CD14-positive monocyte (primary cell): ENCODE results near the gene JOSD2. TPM values are rescaled to one million over a fixed set of nuclear protein-coding genes. Genes with fewer than 3 reads are reported as not detected.

Source experiments
- DNase-seq, 3 donors: peaks; one replicate each; pipeline ENCODE4 v3.0.0-alpha.2; 2011 to 2022
- H2AFZ ChIP-seq: 2 replicates; pipeline ENCODE4 v1.6.0; 2012; ENCODE audit warnings: mild to moderate bottlenecking, low read depth, low read length, inconsistent platforms; ENCODE audit not compliant: insufficient read depth, poor library complexity, severe bottlenecking
- H3K27ac ChIP-seq, 2 donors: 1 replicate in 1 of 2; 2 replicates in 1 of 2; pipeline ENCODE4 v1.5.1; 2012 to 2013; ENCODE audit warnings: low read length in 2 of 2, control low read depth in 1 of 2, inconsistent platforms in 1 of 2, low read depth in 1 of 2, mild to moderate bottlenecking in 1 of 2
- H3K27me3 ChIP-seq, 2 donors: one replicate each; pipeline versions ENCODE4 v1.6.0 to v1.6.1; 2011 to 2013; ENCODE audit warnings: low read length in 2 of 2; ENCODE audit not compliant: control insufficient read depth in 2 of 2, insufficient read depth in 2 of 2
- H3K36me3 ChIP-seq, 2 donors: replicated peaks in 1 of 2; 1 replicate in 1 of 2; 2 replicates in 1 of 2; pipeline versions ENCODE4 v1.5.1 to v1.6.1; 2012 to 2013; ENCODE audit warnings: low read length in 2 of 2, control low read depth in 1 of 2, inconsistent platforms in 1 of 2, mild to moderate bottlenecking in 1 of 2; ENCODE audit not compliant: insufficient read depth in 2 of 2, control insufficient read depth in 1 of 2
- H3K4me1 ChIP-seq, 2 donors: 1 replicate in 1 of 2; 2 replicates in 1 of 2; pipeline versions ENCODE4 v1.5.1 to v1.6.1; 2012 to 2013; ENCODE audit warnings: low read length in 2 of 2, control low read depth in 1 of 2, inconsistent platforms in 1 of 2, mild to moderate bottlenecking in 1 of 2, moderate library complexity in 1 of 2; ENCODE audit not compliant: insufficient read depth in 2 of 2, control insufficient read depth in 1 of 2
- H3K4me2 ChIP-seq: replicated peaks from 2 replicates; pipeline ENCODE3; 2012; ENCODE audit warnings: low read length, moderate library complexity, mild to moderate bottlenecking; ENCODE audit not compliant: poor library complexity, severe bottlenecking; ENCODE audit errors: extremely low read depth
- H3K4me3 ChIP-seq, 3 experiments: fragments of 200-600 bp in 1 of 3; sonication (generic) in 1 of 3; replicated peaks in 1 of 3; 1 replicate in 2 of 3; 2 replicates in 1 of 3; pipeline ENCODE4 v1.5.1; 2011 to 2013; ENCODE audit warnings: low read length in 3 of 3, mild to moderate bottlenecking in 3 of 3, control low read depth in 2 of 3, low read depth in 2 of 3, inconsistent platforms in 1 of 3, moderate library complexity in 1 of 3
- H3K79me2 ChIP-seq: 2 replicates; pipeline ENCODE4 v1.6.0; 2012; ENCODE audit warnings: mild to moderate bottlenecking, control low read depth, inconsistent platforms, low read length, moderate library complexity; ENCODE audit not compliant: insufficient read depth
- H3K9ac ChIP-seq: 2 replicates; pipeline ENCODE4 v1.6.0; 2017; ENCODE audit warnings: low read length, mild to moderate bottlenecking; ENCODE audit not compliant: insufficient read depth, poor library complexity, severe bottlenecking
- H3K9me3 ChIP-seq, 2 donors: replicated peaks in 1 of 2; 1 replicate in 1 of 2; 2 replicates in 1 of 2; pipeline versions ENCODE4 v1.5.1 to v1.6.1; 2012 to 2013; ENCODE audit warnings: low read length in 2 of 2, control low read depth in 1 of 2; ENCODE audit not compliant: control insufficient read depth in 1 of 2, insufficient read depth in 1 of 2
- H4K20me1 ChIP-seq: 2 replicates; pipeline ENCODE4 v1.6.0; 2012; ENCODE audit warnings: mild to moderate bottlenecking, low read length, control low read depth, moderate library complexity; ENCODE audit not compliant: insufficient read depth
- H3K27ac Mint-ChIP-seq, 7 donors: one replicate each; pipeline ENCODE4 v1.8.0; 2020; ENCODE audit warnings: mild to moderate bottlenecking in 7 of 7, mixed read lengths in 7 of 7, moderate library complexity in 6 of 7, inconsistent platforms in 2 of 7
- H3K27me3 Mint-ChIP-seq, 3 donors: one replicate each; pipeline ENCODE4 v1.8.0; 2021 to 2022; ENCODE audit warnings: low read depth in 3 of 3, mild to moderate bottlenecking in 3 of 3, mixed read lengths in 3 of 3, moderate library complexity in 3 of 3, inconsistent platforms in 1 of 3
- H3K36me3 Mint-ChIP-seq, 2 donors: one replicate each; pipeline ENCODE4 v1.8.0; 2020; ENCODE audit warnings: mixed read lengths in 2 of 2, inconsistent platforms in 1 of 2, mild to moderate bottlenecking in 1 of 2
- H3K4me1 Mint-ChIP-seq: one replicate; pipeline ENCODE4 v1.8.0; 2020; ENCODE audit warnings: mild to moderate bottlenecking, mixed read lengths
- H3K4me3 Mint-ChIP-seq, 2 donors: one replicate each; pipeline ENCODE4 v1.8.0; 2020; ENCODE audit warnings: mild to moderate bottlenecking in 2 of 2, mixed read lengths in 2 of 2, moderate library complexity in 1 of 2
- H3K9me3 Mint-ChIP-seq, 7 donors: one replicate each; pipeline ENCODE4 v1.8.0; 2020 to 2022; ENCODE audit warnings: mixed read lengths in 7 of 7, mild to moderate bottlenecking in 6 of 7, moderate library complexity in 6 of 7, inconsistent platforms in 2 of 7
- CTCF ChIP-seq: fragments of 200-600 bp; IDR thresholded peaks from one replicate; pipeline ENCODE4 v1.8.0; 2022; ENCODE audit warnings: antibody characterized with exemption, mild to moderate bottlenecking
- WGBS: methylation state at CpG from one replicate; pipeline ENCODE4 v1.1.5; 2013; ENCODE audit warnings: missing lambda C conversion rate; ENCODE audit not compliant: insufficient coverage; 5-methylcytosine and 5-hydroxymethylcytosine counted together
- intact Hi-C, 2 donors: fragments of 100-400 bp; cut with micrococcal nuclease; formaldehyde crosslinking; loops; one replicate each; pipeline versions ENCODE4 v1.15.0 to v1.15.1; 2023
- polyA plus RNA-seq, 3 donors: library from polyadenylated mRNA; depleted of rRNA in 1 of 3; unstranded in 2 of 3; stranded (reverse) in 1 of 3; fragments of 300-500 nt in 2 of 3; fragments of >200 nt in 1 of 3; fragmentation: Illumina TruSeq in 2 of 3; gene quantifications; 1 replicate in 2 of 3; 2 replicates in 1 of 3; pipeline ENCODE4 v1.2.3, GENCODE V29; 2012 to 2021

The JOSD2 gene
- polyA plus RNA-seq, 3 donors: 33.0 to 43.0 (median 37.2) TPM

GRCh38 chr19:50482916-50483315, 28.1 kb downstream of the JOSD2 start:
- DNase-seq: no peak
- intact Hi-C loops: no loop called here
- TF ChIP-seq CTCF: no peak
- no peak overlapping the region for H3K4me3 Mint-ChIP-seq
- H3K36me3 Mint-ChIP-seq: peaks cover 36 to 55% of the 10 kb centered on the region in 2 donors
- peaks cover 4 to 22% (median 7%) of the 10 kb centered on the region in 7 donors for H3K9me3 Mint-ChIP-seq
- H3K4me1 ChIP-seq: peaks cover 15 to 22% of the 10 kb centered on the region in 2 donors
- no peak overlapping the region for H3K4me3 ChIP-seq
- peaks cover 24% of the 10 kb centered on the region for H3K4me1 Mint-ChIP-seq
- H3K9me3 ChIP-seq: peaks cover 5 to 9% of the 10 kb centered on the region in 2 donors
- no peak overlapping the region for H3K27ac Mint-ChIP-seq
- no peak overlapping the region for H3K27ac ChIP-seq
- H3K27me3 Mint-ChIP-seq: peaks cover 0 to 4% (median 0%) of the 10 kb centered on the region in 3 donors
- 98% methylated on average over 10 of the region's 10 CpGs for WGBS
- H3K79me2 ChIP-seq: peaks cover 14% of the 10 kb centered on the region
- no peak overlapping the region for H3K9ac ChIP-seq
- H3K4me2 ChIP-seq: no peak overlapping the region
- no peaks in the 10 kb centered on the region for H3K27me3 ChIP-seq
- no peak overlapping the region for H2AFZ ChIP-seq
- peaks cover 33% of the 10 kb centered on the region for H4K20me1 ChIP-seq
- H3K36me3 ChIP-seq: peaks cover 44 to 55% of the 10 kb centered on the region in 2 donors

GRCh38 chr19:50482271-50482855, 28.6 kb downstream of the JOSD2 start:
- Histone ChIP-seq H3K27ac (no peak overlapping the region), H3K4me1 (peaks cover 14 to 21% of the 10 kb centered on the region in 2 donors), H3K36me3 (peaks cover 44 to 58% of the 10 kb centered on the region in 2 donors), H3K9me3 (peaks cover 5 to 9% of the 10 kb centered on the region in 2 donors), H3K4me3 (no peak overlapping the region), H3K79me2 (peaks cover 19% of the 10 kb centered on the region), H3K27me3 (no peaks in the 10 kb centered on the region), H3K9ac (no peak overlapping the region), H3K4me2 (no peak overlapping the region), H4K20me1 (peaks cover 38% of the 10 kb centered on the region), H2AFZ (no peak overlapping the region)
- Mint-ChIP-seq H3K36me3 (peaks cover 41 to 61% of the 10 kb centered on the region in 2 donors), H3K27ac (no peak overlapping the region), H3K27me3 (peaks cover 0 to 4% (median 0%) of the 10 kb centered on the region in 3 donors), H3K4me3 (no peak overlapping the region), H3K4me1 (peaks cover 24% of the 10 kb centered on the region), H3K9me3 (peaks cover 0 to 17% (median 5%) of the 10 kb centered on the region in 7 donors)
- intact Hi-C loops: no loop called here
- no peak for TF ChIP-seq CTCF
- WGBS: 94% methylated on average over 12 of the region's 16 CpGs
- DNase-seq: no peak
